K562 (cell line): ENCODE results near the gene HLA-DMB. TPM values are rescaled to one million over a fixed set of nuclear protein-coding genes. Genes with fewer than 3 reads are reported as not detected.

ENCODE experiments used
- ZBTB33 ChIP-seq: sonication (generic); formaldehyde crosslinking; IDR thresholded peaks from 2 replicates; pipeline ENCODE4 v1.8.1; 2023; ENCODE audit warnings: mild to moderate bottlenecking, missing genetic modification reagents
- polyA plus RNA-seq, 8 experiments: library from polyadenylated mRNA; depleted of rRNA in 4 of 8; stranded (reverse) in 5 of 8; unstranded in 3 of 8; fragments of >200 nt; fragmentation: Nextera tagmentation in 2 of 8; fragmentation: Illumina TruSeq in 1 of 8; extraction: Ambion mirVana in 2 of 8; extraction: Trizol in 1 of 8; gene quantifications; 2 replicates each; pipeline versions ENCODE4 v1.2.1 to v1.2.3, GENCODE V29; 2011 to 2014; ENCODE audit warnings: inconsistent platforms in 1 of 8, missing spikeins in 1 of 8
- total RNA-seq, 7 experiments: library from RNA; depleted of rRNA in 6 of 7; stranded (reverse); fragments of >200 nt in 6 of 7; fragmentation: Illumina TruSeq in 2 of 7; extraction: Trizol in 2 of 7; gene quantifications; 2 replicates each; pipeline versions ENCODE4 v1.2.1 to v1.2.3, GENCODE V29; 2011 to 2021; ENCODE audit warnings: low replicate concordance in 1 of 7
- TF ChIP-seq, protein P1 (sequence below): fragments of 450-650 bp; IDR thresholded peaks from 2 replicates; pipeline ENCODE4 v1.6.1; 2016; ENCODE audit warnings: low read depth
- TF ChIP-seq, protein P2 (sequence below): fragments of 200-800 bp; sonication (Bioruptor generic); IDR thresholded peaks from 2 replicates; pipeline ENCODE4 v1.6.1; 2017; ENCODE audit warnings: missing genetic modification characterization, missing compliant biosample characterization

HLA-DMB gene
- total and polyA plus RNA-seq, 9 of the 15 experiments (the other 6 are each of a cell fraction or from before 2014, with no cell fraction given): 0.38 TPM; not detected in 8

DNA sequence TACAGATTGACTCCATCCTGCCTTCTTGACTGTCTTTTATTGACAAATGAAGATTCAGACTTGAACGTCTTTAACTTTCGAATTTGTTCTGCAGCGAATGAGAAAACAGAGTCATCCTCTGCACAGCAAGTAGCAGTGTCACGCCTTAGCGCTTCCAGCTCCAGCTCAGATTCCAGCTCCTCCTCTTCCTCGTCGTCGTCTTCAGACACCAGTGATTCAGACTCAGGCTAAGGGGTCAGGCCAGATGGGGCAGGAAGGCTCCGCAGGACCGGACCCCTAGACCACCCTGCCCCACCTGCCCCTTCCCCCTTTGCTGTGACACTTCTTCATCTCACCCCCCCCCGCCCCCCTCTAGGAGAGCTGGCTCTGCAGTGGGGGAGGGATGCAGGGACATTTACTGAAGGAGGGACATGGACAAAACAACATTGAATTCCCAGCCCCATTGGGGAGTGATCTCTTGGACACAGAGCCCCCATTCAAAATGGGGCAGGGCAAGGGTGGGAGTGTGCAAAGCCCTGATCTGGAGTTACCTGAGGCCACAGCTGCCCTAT is 39.7 kb upstream of the HLA-DMB start (continued):
- TF ChIP-seq, protein P1, sequence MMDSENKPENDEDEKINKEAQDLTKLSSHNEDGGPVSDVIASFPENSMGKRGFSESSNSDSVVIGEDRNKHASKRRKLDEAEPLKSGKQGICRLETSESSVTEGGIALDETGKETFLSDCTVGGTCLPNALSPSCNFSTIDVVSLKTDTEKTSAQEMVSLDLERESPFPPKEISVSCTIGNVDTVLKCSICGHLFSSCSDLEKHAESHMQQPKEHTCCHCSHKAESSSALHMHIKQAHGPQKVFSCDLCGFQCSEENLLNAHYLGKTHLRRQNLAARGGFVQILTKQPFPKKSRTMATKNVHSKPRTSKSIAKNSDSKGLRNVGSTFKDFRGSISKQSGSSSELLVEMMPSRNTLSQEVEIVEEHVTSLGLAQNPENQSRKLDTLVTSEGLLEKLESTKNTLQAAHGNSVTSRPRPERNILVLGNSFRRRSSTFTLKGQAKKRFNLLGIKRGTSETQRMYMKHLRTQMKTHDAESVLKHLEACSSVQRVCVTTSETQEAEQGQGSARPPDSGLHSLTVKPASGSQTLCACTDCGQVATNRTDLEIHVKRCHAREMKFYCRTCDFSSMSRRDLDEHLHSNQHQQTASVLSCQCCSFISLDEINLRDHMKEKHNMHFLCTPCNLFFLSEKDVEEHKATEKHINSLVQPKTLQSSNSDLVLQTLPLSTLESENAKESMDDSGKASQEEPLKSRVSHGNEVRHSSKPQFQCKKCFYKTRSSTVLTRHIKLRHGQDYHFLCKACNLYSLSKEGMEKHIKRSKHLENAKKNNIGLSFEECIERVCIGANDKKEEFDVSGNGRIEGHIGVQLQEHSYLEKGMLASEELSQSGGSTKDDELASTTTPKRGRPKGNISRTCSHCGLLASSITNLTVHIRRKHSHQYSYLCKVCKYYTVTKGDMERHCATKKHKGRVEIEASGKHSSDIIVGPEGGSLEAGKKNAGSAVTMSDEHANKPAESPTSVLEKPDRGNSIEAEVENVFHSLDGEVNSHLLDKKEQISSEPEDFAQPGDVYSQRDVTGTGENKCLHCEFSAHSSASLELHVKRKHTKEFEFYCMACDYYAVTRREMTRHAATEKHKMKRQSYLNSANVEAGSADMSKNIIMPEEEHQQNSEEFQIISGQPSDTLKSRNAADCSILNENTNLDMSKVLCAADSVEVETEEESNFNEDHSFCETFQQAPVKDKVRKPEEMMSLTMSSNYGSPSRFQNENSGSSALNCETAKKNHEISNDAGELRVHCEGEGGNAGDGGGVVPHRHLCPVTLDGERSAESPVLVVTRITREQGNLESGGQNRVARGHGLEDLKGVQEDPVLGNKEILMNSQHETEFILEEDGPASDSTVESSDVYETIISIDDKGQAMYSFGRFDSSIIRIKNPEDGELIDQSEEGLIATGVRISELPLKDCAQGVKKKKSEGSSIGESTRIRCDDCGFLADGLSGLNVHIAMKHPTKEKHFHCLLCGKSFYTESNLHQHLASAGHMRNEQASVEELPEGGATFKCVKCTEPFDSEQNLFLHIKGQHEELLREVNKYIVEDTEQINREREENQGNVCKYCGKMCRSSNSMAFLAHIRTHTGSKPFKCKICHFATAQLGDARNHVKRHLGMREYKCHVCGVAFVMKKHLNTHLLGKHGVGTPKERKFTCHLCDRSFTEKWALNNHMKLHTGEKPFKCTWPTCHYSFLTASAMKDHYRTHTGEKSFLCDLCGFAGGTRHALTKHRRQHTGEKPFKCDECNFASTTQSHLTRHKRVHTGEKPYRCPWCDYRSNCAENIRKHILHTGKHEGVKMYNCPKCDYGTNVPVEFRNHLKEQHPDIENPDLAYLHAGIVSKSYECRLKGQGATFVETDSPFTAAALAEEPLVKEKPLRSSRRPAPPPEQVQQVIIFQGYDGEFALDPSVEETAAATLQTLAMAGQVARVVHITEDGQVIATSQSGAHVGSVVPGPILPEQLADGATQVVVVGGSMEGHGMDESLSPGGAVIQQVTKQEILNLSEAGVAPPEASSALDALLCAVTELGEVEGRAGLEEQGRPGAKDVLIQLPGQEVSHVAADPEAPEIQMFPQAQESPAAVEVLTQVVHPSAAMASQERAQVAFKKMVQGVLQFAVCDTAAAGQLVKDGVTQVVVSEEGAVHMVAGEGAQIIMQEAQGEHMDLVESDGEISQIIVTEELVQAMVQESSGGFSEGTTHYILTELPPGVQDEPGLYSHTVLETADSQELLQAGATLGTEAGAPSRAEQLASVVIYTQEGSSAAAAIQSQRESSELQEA: no peak
- TF ChIP-seq, protein P2, sequence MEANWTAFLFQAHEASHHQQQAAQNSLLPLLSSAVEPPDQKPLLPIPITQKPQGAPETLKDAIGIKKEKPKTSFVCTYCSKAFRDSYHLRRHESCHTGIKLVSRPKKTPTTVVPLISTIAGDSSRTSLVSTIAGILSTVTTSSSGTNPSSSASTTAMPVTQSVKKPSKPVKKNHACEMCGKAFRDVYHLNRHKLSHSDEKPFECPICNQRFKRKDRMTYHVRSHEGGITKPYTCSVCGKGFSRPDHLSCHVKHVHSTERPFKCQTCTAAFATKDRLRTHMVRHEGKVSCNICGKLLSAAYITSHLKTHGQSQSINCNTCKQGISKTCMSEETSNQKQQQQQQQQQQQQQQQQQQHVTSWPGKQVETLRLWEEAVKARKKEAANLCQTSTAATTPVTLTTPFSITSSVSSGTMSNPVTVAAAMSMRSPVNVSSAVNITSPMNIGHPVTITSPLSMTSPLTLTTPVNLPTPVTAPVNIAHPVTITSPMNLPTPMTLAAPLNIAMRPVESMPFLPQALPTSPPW: peak; percentile 33; the same call in 1 of the 2 replicates
- TF ChIP-seq ZBTB33 (CRISPR knock-in tag): peak; percentile 98
